ENCODE measurements around the gene RGS13.

- no peak for TF ChIP-seq GATA3 (IDR thresholded peaks at IDR 0.05; ENCODE audit: low read depth, low read length)
- TF ChIP-seq GATA2 (IDR thresholded peaks at IDR 0.05; ENCODE audit: low read depth, low read length), result no peak
These were observed 46.4 kb downstream of the RGS13 start for GRCh38 chr1:192682335-192682734.

Data from SH-SY5Y (cell line).